HCT116 (cell line): ENCODE data around the gene GCNT3. TPM values are rescaled to one million over a fixed set of nuclear protein-coding genes. Genes with fewer than 3 reads are reported as not detected.

Source experiments
- ATAC-seq: fragments of 200-7000 bp; cut with Tn5 transposase; 2 replicates; pipeline ENCODE4 v1.9.1; 2020; ENCODE audit warnings: mild to moderate bottlenecking, moderate library complexity
- BruUV-seq: library from RNA; stranded (reverse); fragments of 400-500 nt; replicated peaks from 2 replicates; lab custom pipeline; 2021; lab: Mats Ljungman, UMichigan
- CTCF ChIA-PET: fragments of 300-600 bp; sonication (Branson Sonifier 250); formaldehyde crosslinking; loops from one replicate; lab custom pipeline; 2021; ENCODE audit warnings: antibody characterized with exemption; lab: Charles Lee
- POLR2A ChIA-PET: fragments of 300-600, 350-600 bp; sonication (Branson Sonifier 250); formaldehyde crosslinking; loops from one replicate; lab custom pipeline; 2021; ENCODE audit warnings: antibody characterized with exemption; lab: Charles Lee
- RAD21 ChIA-PET, 2 experiments: fragments of 300-600 bp; sonication (Branson Sonifier 250); formaldehyde crosslinking; loops; one replicate each; lab custom pipeline; 2023; ENCODE audit warnings: low total read pairs in 2 of 2; ENCODE audit not compliant: uncharacterized antibody in 2 of 2, unreplicated experiment in 2 of 2, low non-redundant PET in 1 of 2; lab: Charles Lee
- DNase-seq: peaks from one replicate; pipeline ENCODE4 v3.0.0-alpha.2; 2010; ENCODE audit warnings: low read depth, low spot score
- H2AFZ ChIP-seq: fragments of 200-600 bp; shearing (Covaris generic), sonication (generic); 2 replicates; pipeline ENCODE4 v1.6.1; 2017; ENCODE audit warnings: low read depth, mixed run types, mixed read lengths, antibody characterized with exemption, low read length; ENCODE audit not compliant: poor library complexity, severe bottlenecking
- H3K27ac ChIP-seq: 2 replicates; pipeline ENCODE4 v1.5.1; 2012; ENCODE audit warnings: low read depth, low read length
- H3K27me3 ChIP-seq: fragments of 200-600 bp; sonication (generic); 2 replicates; pipeline ENCODE4 v1.6.1; 2016; ENCODE audit warnings: mixed run types, low read length, mixed read lengths; ENCODE audit not compliant: insufficient read depth
- H3K36me3 ChIP-seq, 2 experiments: fragments of 200-500 bp in 1 of 2; fragments of 200-600 bp in 1 of 2; sonication (Bioruptor generic) in 1 of 2; sonication (generic) in 1 of 2; 2 replicates each; pipeline versions ENCODE4 v1.5.1 to v1.6.1; 2014 to 2016; ENCODE audit warnings: low read length in 2 of 2, inconsistent platforms in 1 of 2, mixed read lengths in 1 of 2, mixed run types in 1 of 2; ENCODE audit not compliant: insufficient read depth in 2 of 2, control insufficient read depth in 1 of 2
- H3K4me1 ChIP-seq, 2 experiments: fragments of 200-600 bp in 1 of 2; sonication (generic) in 1 of 2; 2 replicates each; pipeline versions ENCODE4 v1.5.1 to v1.6.1; 2012 to 2017; ENCODE audit warnings: low read length in 2 of 2, inconsistent platforms in 1 of 2, mild to moderate bottlenecking in 1 of 2, mixed read lengths in 1 of 2, mixed run types in 1 of 2, moderate library complexity in 1 of 2; ENCODE audit not compliant: insufficient read depth in 2 of 2, control insufficient read depth in 1 of 2
- H3K4me2 ChIP-seq: fragments of 200-600 bp; sonication (generic); 2 replicates; pipeline ENCODE4 v1.6.1; 2017; ENCODE audit warnings: mixed run types, low read length, mixed read lengths
- H3K4me3 ChIP-seq, 2 experiments: fragments of 200-600 bp in 1 of 2; sonication (generic) in 1 of 2; replicated peaks in 1 of 2; 2 replicates each; pipeline ENCODE4 v1.5.1; 2011 to 2016; ENCODE audit warnings: low read length in 2 of 2, control low read depth in 1 of 2, low read depth in 1 of 2, mild to moderate bottlenecking in 1 of 2, mixed read lengths in 1 of 2, mixed run types in 1 of 2
- H3K79me2 ChIP-seq: fragments of 200-600 bp; sonication (generic); 2 replicates; pipeline ENCODE4 v1.6.1; 2017; ENCODE audit warnings: mild to moderate bottlenecking, mixed run types, low read length, moderate library complexity, mixed read lengths; ENCODE audit not compliant: insufficient read depth
- H3K9ac ChIP-seq: fragments of 200-600 bp; sonication (generic); 2 replicates; pipeline ENCODE4 v1.6.1; 2016; ENCODE audit warnings: low read length, mixed read lengths
- H3K9me2 ChIP-seq: fragments of 200-600 bp; sonication (generic), shearing (Covaris generic); 2 replicates; pipeline ENCODE4 v1.6.1; 2017; ENCODE audit warnings: mixed run types, mild to moderate bottlenecking, moderate library complexity; ENCODE audit not compliant: insufficient read depth
- H3K9me3 ChIP-seq, 2 experiments: fragments of 200-500 bp in 1 of 2; fragments of 200-600 bp in 1 of 2; sonication (Bioruptor generic) in 1 of 2; sonication (generic) in 1 of 2; 2 replicates each; pipeline ENCODE4 v1.6.1; 2014 to 2017; ENCODE audit warnings: low read length in 2 of 2, mixed read lengths in 2 of 2, inconsistent platforms in 1 of 2, low read depth in 1 of 2, mild to moderate bottlenecking in 1 of 2, mixed run types in 1 of 2, moderate library complexity in 1 of 2; ENCODE audit not compliant: control insufficient read depth in 1 of 2, insufficient read depth in 1 of 2
- H4K20me1 ChIP-seq: fragments of 200-600 bp; sonication (generic), shearing (Covaris generic); 2 replicates; pipeline ENCODE4 v1.6.1; 2017; ENCODE audit warnings: mixed run types, mild to moderate bottlenecking, moderate library complexity; ENCODE audit not compliant: insufficient read depth
- ATF3 ChIP-seq: IDR thresholded peaks from 2 replicates; pipeline ENCODE4 v1.6.1; 2012
- CBX3 ChIP-seq: IDR thresholded peaks from 2 replicates; pipeline ENCODE4 v1.6.1; 2012; ENCODE audit warnings: low read depth
- CTCF ChIP-seq, 3 experiments: fragments of 200-600 bp in 1 of 3; sonication (generic) in 1 of 3; IDR thresholded peaks in 2 of 3; conservative IDR thresholded peaks in 1 of 3; 2 replicates each; pipeline ENCODE4 v1.5.1; 2012 to 2017; ENCODE audit warnings: low read depth in 2 of 3, low read length in 2 of 3, antibody characterized with exemption in 1 of 3, borderline replicate concordance in 1 of 3, control low read depth in 1 of 3, mild to moderate bottlenecking in 1 of 3, mixed read lengths in 1 of 3, mixed run types in 1 of 3, moderate library complexity in 1 of 3; ENCODE audit not compliant: insufficient read depth in 1 of 3
- ELF1 ChIP-seq: IDR thresholded peaks from 2 replicates; pipeline ENCODE4 v1.6.1; 2012; ENCODE audit warnings: low read depth, borderline replicate concordance
- MAX ChIP-seq: IDR thresholded peaks from 2 replicates; pipeline ENCODE4 v1.6.1; 2012
- POLR2AphosphoS5 ChIP-seq: IDR thresholded peaks from 2 replicates; pipeline ENCODE4 v1.6.1; 2011; ENCODE audit warnings: mild to moderate bottlenecking, low read depth, low read length, moderate library complexity
- SIN3A ChIP-seq: IDR thresholded peaks from 2 replicates; pipeline ENCODE4 v1.6.1; 2012; ENCODE audit warnings: low read depth
- SRF ChIP-seq: IDR thresholded peaks from 2 replicates; pipeline ENCODE4 v1.6.1; 2012; ENCODE audit warnings: low read depth
- ZFX ChIP-seq: fragments of 450-650 bp; IDR thresholded peaks from 2 replicates; pipeline ENCODE4 v1.6.1; 2017
- intact Hi-C: fragments of 100-400 bp; cut with micrococcal nuclease; formaldehyde crosslinking; loops from 2 replicates; pipeline ENCODE4 v1.10.0; 2022
- total RNA-seq: library from RNA; stranded (reverse); gene quantifications from one replicate; pipeline ENCODE4 v1.2.1, GENCODE V29; 2021; ENCODE audit not compliant: unreplicated experiment

The GCNT3 gene
- total RNA-seq, 1 experiment from 2014 or later, result 5.6 TPM

GRCh38 chr15:59565299-59565698 is 46.3 kb upstream of the GCNT3 start:
- no peak overlapping the region for H2AFZ ChIP-seq
- H3K4me3 ChIP-seq, result no peak overlapping the region
- DNase-seq, result no peak
- TF ChIP-seq SRF, result no peak
- no peak for TF ChIP-seq ELF1
- TF ChIP-seq CBX3, result no peak
- no peak for TF ChIP-seq POLR2AphosphoS5
- TF ChIP-seq ATF3, result no peak
- no peak for TF ChIP-seq MAX
- TF ChIP-seq CTCF (IDR thresholded peaks at IDR 0.05 in 2 of 3, conservative IDR thresholded peaks at IDR 0.05 in 1 of 3; ENCODE audit: borderline replicate concordance in 1 of 3, insufficient read depth in 1 of 3, low read depth in 2 of 3, low read length in 2 of 3), result no peak
- TF ChIP-seq ZFX, result no peak
- TF ChIP-seq SIN3A, result no peak
- TF ChIP-seq, all 23 proteins: peak for 0
- Histone ChIP-seq H3K9ac (no peak overlapping the region), H3K4me2 (no peak overlapping the region), H3K4me1 (peaks cover 5% of the 10 kb centered on the region in 2 experiments; a peak in 3 of 4 replicates), H3K9me2 (no peaks in the 10 kb centered on the region), H3K36me3 (no peaks in the 10 kb centered on the region), H3K27ac (no peak overlapping the region), H4K20me1 (no peaks in the 10 kb centered on the region), H3K9me3 (peaks cover 0 to 11% of the 10 kb centered on the region in 2 experiments; a peak in 1 of 4 replicates), H3K79me2 (no peaks in the 10 kb centered on the region), H3K27me3 (no peaks in the 10 kb centered on the region)
- ChIA-PET POLR2A (no interaction called here), RAD21 (no interaction called here), CTCF (no interaction called here)
- intact Hi-C loops, result no loop called here
- ATAC-seq, result no peak
- no TSS peak for BruUV-seq
